ENCODE results near the gene TFCP2. TPM values are rescaled to one million over a fixed set of nuclear protein-coding genes. Genes with fewer than 3 reads are reported as not detected.
"Not testable (repeated sequence)": the region's sequence is repeated elsewhere in the genome, so short reads cannot be mapped to it uniquely, and the experiment has no call there.

Gene TFCP2
- total RNA-seq, 1 donor from 2014 or later, result 14.1 TPM

DNA sequence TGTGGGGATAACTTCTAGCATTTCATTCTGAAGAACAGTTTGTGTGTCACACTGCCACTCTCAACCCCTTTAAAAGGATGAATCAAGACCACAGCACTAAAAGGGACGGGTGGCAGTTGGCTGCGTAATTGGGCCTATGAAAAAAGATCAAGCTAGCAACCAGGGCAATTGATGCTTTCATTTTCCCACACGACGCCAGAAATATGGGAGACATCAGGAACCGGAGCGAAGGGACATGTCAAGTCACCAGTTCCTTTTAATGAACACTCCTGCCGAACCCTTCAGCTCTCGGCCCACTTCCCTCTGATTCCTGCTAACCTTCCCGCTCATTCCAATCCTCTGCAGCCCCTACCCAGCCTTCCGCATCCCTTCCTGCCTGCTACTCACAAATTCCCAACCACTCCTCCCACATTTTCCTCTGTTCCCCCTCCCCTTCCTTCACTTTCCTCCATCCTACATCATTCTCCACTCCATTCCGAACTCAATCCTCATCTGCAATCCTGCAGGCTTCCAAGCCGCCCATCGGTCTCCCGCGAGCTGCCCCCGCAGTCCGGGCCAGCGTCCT is 90.3 kb downstream of the TFCP2 start:
- DNase-seq (ENCODE audit: low read depth in 2 of 2), result peak; percentile 58 to 67

DNA sequence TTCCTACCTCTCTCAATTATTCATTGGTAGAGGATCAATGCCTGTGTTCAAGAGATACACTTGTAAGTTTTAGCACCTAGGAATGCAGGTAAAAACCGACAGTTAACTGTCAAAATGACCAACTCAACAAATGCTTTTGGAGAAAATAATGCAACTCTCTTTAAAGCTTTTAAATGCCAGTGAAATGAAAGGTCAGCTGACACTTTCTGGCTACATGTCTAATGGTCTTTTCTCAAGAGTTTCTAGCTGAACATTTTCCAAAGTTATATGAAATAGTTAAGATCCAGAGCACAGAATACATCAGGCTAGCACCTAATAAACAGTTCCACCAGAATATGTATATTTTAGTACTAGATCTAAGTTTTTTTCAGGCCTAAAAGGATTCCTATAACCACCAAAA is 91.5 kb downstream of the TFCP2 start:
- no peak for DNase-seq (ENCODE audit: low read depth in 2 of 2)

DNA sequence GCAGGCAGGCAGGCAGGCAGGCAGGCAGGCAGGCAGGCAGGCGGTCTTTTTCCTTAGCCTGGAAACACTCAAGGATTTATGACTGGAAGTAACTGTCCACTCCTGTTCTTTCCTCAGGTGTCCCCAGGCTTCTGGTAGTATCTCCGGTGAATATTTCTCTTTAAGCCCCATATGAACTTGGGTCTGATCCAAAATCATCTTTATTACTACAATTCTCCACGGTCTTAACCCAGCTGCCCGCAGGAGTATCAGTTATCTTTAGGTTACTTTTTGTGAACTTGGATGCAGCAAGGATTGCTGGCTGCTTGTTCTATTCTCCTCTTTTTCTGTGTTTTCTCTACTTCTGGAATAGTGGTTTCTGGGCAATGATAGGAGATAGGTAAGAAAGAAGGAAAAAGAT is 92.8 kb downstream of the TFCP2 start:
- DNase-seq (ENCODE audit: low read depth in 2 of 2), result no peak

DNA sequence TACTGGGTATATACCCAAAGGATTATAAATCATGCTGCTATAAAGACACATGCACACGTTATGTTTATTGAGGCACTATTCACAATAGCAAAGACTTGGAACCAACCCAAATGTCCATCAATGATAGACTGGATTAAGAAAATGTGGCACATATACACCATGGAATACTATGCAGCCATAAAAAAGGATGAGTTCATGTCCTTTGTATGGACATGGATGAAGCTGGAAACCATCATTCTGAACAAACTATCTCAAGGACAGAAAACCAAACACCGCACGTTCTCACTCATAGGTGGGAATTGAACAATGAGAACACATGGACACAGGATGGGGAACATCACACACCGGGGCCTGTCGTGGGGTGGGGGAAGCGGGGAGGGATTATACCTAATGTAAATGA is 94.1 kb downstream of the TFCP2 start:
- DNase-seq (ENCODE audit: low read depth in 2 of 2), result not testable (repeated sequence)

DNA sequence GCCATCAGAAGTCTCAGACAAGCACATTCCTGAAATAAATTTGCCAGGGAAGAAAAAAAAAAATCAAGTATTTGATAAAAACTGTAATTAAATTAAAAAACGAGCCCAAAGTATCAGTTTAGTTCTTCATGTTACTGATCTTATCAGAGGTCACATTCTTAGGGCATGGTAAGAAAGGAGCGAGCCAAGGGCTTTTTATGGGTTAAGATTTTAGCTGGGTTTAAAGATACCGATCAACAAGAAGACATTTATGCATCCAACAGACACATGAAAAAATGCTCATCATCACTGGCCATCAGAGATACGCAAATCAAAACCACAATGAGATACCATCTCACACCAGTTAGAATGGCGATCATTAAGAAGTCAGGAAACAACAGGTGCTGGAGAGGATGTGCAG is 94.6 kb downstream of the TFCP2 start:
- DNase-seq (ENCODE audit: low read depth in 2 of 2), result not testable (repeated sequence)

DNA sequence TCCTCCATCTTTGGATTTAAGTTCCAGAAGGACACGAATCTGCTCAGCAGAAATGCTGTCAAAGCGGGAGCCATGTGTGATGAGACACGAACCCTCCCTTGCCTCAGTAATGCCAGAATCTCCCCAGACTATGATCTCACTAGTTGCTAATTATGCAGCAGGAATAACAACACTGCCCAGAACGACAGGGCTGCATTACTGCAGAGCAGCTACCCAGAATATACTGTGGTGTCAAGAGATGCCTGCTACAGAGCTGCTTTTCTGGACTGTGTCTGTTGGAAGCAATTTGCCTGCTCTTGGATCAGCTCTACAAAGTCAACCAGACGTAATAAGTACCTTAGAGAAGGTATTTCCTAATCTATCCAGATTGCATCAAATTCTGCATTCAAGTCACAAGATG is 95.0 kb downstream of the TFCP2 start:
- peak in 1 of 2 donors; percentile 26 for DNase-seq (ENCODE audit: low read depth in 2 of 2)

DNA sequence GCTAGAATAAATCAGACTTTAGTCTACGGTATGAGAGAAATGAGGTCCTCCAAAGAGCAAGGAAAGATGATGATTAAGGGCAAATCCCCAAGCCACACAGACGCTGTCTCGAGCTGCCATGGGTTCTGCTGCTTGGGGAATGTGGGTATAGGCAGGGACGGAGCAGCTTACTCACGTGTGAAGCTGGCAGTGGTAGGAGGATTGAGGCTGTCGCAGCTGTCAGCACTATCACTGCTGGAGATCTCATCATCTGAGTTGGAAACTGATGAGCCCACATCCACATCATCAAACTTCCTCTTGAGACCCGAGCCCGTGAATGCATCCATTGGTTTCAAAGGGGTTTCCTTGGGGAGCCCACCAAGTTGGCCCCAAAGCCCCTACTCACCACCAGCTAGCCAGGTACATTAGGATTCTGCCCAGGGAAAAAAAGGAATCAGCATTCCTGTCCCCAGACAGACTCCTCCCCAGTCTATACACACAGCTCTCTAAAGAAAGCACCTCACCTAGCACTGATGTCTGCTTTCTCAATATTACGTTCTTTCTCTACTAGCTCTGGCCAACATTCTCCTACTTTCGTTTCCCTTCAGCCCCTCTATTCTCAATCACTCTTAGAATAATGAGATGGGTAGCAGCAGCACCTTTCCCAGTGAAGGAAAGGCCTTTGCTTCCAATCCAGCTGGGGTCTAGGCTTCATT is 96.6 kb downstream of the TFCP2 start:
- no peak for DNase-seq (ENCODE audit: low read depth in 2 of 2)

DNA sequence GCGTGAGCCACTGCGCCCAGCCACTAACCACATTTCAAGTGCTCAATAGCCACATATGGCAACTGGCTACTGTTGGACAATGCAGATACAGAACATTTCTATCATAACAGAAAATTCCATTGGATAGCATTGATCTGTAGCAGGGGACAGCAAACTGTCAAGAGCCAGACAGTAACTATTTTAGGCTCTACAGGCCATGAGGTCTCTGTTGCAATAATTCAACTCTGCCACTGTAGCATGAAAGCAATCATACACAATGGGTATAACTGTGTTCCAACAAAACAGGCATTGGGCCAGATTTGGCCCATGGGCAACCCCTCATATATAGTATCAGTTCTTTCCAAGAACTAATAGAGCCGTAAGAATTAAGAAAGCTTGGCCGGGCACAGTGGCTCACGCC is 97.5 kb downstream of the TFCP2 start:
- no peak for DNase-seq (ENCODE audit: low read depth in 2 of 2)

DNA sequence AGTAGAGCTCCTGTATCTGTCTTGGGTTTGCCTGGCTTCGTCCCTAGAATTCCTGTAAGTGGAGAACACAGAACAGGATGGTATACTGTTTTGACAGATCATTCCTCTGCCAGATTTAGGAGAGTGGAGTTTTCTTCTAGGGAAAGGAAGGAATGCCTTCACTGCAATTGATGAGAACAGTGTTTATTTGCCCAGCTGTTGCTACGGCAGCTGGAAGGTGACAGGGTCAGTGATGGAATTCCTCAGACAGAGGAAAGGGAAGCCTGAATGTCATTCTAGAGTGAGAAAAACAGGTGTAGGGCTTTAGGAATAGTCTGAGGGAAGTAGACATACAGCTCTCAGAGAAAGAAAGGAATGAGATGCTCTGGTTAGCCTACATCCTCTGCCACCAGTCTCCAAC is 101.3 kb downstream of the TFCP2 start:
- peak; percentile 44 to 60 for DNase-seq (ENCODE audit: low read depth in 2 of 2)

DNA sequence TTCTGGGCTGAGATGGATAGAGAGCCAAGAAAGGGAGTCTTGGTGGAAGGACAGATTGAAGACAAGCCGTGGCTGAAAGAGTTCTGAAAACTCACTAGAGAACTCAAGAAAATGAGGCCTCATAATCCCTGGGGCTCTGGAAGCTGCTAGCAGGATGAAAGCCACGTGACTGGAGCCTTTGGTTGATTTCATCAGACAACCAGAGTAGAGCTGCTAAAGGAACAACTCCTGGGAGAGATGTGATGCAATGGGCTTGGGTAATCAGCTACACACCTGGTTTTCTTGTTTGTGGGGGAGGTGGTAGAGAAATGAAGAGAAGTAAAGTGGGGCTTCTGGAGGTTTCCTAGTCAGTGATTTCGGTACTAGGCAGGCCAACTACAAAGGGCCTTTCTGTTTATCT is 102.9 kb downstream of the TFCP2 start:
- no peak for DNase-seq (ENCODE audit: low read depth in 2 of 2)

DNA sequence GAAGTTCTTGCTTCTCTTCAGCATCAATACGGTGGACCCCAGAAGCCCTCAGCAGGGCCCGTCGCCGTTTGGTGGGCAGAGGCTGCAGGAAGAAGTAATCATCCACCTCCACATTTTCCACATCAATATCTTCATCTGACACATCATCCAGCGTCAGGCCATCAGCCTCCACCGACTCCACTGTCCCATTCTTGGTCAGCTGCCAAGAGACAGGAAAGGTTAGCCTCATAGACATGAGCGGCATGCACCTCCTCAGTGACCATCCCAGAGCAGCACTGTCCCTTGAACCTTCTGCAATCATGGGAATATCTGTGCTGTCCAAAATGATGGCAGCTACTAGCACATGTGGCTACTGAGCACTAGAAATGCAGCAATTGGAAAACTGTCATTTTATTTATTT is 105.2 kb downstream of the TFCP2 start:
- DNase-seq (ENCODE audit: low read depth in 2 of 2), result no peak

DNA sequence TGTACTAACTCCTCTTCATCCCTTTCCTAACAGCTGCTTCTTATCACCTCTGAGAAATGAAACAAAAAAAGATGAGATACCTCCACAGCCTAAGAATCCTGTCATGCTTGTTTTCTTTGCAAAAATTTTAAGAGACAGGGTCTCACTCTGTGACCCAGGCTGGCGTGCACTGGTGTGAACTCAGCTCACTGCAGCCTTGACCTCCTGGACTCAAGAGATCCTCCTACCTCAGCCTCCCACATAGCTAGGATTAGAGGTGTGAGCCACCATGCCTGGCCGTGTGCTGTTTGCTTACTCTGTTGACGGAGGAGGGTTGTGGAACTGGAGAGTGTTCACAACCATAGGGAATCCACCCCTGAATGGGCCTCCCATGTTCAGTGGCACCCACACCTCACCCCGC is 105.7 kb downstream of the TFCP2 start:
- no peak for DNase-seq (ENCODE audit: low read depth in 2 of 2)

DNA sequence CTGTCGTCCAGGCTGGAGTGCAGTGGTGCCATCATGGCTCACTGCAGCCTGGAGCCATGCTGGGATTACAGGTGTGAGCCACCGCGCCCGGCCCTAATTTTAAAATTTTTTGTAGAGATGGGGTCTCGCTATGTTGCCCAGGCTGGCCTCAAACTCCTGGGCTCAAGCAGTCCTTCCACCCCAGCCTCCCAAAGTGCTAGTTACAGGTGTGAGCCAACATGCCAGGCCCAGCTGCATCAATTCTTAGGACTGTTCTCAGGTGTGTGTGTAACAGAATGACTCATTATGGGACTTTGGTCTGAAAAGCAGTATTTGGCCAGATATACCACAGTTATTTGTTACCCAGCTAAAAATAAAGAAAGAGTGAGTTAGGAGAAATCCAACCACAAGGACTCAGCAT is 107.4 kb downstream of the TFCP2 start:
- no peak for DNase-seq (ENCODE audit: low read depth in 2 of 2)

DNA sequence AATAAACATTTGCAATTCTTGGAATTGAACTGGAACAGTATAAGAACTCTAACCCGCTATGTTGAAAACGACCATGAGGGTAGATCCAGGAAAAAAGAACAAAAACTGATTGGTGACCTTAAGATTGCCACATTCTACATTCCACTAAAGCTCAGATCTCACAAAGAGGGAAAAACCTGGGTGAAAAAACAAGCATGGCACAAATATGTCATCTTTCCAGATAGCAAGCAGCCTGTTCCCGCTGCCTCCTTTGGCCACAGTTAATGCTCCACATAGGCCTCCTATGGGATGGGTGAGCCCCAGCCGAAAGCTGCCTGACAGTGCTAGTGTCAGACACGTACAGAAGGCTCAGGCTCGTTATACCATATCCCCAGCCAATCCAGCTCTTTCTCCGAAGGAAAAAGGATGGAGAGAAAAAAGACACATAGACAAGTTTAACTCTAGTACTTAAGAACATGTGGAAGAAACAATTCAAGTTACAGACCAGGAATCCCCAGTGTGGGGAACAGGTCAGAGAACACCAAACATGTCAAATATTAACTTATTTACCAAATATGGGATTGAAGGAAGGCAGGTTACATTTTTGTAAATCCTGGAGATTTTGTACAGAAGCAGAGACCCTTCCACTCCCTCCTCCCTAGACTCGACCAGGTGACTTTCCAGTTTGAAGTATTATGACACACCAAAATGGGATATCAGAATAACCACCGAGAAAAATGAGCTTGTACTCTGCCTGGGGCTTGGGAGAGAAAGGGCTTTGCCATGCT is 110.1 kb downstream of the TFCP2 start:
- no peak for DNase-seq (ENCODE audit: low read depth in 2 of 2)

DNA sequence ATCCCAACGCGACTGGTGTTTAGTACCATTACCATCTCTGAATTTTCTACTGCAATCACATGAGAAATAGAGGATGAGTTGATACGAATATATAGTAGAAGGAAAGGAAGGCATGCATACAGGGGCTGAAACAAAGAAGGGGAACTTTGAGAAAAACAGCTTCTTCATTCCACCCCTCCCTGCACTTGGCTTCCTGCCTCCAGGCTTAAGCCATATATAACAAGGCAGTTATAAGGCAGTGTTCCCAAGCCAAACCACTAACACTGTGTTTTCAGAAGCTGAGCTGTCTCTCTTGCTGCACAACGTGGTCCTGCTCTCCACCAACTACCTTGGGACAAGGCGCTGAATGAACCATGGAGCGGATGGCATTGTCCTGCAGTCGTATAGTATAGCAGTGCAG is 113.8 kb downstream of the TFCP2 start:
- DNase-seq (ENCODE audit: low read depth in 2 of 2), result no peak

DNA sequence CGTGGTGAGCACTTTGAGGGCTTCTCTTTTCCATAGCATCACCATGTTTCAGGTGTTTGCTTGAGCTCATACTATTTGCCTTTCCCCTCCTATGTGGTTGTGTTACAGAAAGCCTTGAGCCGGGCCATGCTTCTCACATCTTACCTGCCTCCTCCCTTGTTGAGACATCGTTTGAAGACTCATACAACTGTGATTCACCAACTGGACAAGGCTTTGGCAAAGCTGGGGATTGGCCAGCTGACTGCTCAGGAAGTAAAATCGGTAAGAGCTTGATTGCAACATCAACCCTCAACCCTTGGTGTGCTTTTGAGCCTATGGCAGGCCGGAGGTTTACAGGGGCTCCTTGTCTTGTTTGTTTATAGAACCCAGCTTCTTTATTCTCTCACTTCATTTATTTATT is 116.7 kb downstream of the TFCP2 start:
- peak in 1 of 2 donors; percentile 36 for DNase-seq (ENCODE audit: low read depth in 2 of 2)

DNA sequence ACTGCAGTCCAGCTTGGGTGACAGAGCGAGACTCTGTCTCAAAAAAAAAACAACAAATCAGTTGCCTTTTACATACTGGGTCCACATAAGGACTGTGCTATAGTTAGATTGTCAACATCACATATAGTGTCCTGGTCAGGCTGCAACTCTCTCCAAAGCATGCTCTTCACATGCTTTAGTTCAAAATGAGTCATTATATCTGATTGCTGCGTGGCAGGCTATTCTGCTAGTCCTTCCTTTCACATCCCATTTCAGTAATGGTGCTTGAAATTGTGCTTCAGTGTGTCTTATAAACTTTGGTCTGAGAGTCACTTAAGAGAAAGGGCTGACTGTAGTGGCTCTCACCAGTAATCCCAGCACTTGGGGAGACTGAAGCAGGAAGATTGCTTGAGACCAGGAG is 117.9 kb downstream of the TFCP2 start:
- no peak for DNase-seq (ENCODE audit: low read depth in 2 of 2)

DNA sequence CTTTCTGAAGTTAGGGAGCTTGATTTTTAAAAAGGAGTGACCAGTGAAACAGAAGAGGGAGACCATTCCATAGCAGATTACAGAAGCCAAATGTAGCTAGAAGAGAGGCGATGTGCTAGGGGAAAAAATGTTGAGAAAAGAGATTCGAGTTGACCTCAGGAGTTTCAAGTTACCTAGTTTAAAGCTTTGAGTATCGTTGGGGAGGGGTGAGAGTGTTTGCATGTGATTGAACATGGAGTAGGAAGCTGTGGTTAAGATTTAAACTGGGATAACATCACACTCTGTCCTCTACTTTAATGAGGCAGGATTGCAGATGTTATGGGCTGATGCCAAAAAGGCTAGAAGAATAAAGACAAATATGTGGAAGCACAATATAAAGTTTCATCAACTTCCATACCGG is 121.1 kb downstream of the TFCP2 start:
- no peak for DNase-seq (ENCODE audit: low read depth in 2 of 2)

DNA sequence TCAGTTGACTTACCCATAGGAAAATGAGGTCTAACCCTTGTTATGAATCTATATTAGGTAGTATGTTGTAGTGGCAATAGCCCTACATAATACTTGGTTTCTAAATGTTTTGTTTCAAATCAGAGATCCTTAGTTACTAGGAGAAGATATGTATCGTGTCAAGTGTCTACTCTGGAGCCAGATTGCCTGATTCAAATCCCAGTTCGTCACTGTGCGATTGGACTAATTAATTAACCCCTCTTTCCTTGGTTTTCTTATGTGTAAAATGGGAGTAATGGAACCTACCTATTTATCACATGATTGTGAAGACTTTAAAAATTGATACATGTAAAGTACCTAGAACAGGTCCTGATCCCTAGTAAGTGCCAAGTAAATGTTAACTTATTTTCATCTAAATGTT is 123.4 kb downstream of the TFCP2 start:
- DNase-seq (ENCODE audit: low read depth in 2 of 2), result no peak

DNA sequence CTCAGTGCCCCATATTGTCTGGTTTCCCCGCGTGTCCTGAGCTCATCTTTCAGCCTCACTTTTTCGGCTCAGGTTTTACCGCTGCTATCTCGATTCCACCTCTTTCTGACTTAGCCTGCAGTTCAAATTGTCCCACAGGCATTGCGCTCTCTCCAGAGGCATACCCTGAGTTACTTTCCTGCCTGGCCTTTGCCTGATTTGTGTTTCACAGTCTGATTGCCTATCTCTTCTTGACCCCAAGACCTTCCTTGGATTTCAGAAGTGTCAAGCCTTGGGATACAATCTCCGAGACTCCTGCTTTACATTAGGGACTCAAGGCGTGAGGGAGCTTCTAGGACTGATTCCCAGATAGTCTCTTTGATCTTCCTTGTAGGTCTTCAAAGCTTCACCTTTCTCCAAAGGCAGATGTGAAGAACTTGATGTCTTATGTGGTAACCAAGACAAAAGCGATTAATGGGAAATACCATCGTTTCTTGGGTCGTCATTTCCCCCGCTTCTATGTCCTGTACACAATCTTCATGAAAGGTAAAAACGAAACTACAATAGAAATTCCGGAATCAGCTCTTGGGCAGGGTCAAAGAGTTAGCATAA is 124.2 kb downstream of the TFCP2 start:
- peak; percentile 4 to 69 for DNase-seq (ENCODE audit: low read depth in 2 of 2)

DNA sequence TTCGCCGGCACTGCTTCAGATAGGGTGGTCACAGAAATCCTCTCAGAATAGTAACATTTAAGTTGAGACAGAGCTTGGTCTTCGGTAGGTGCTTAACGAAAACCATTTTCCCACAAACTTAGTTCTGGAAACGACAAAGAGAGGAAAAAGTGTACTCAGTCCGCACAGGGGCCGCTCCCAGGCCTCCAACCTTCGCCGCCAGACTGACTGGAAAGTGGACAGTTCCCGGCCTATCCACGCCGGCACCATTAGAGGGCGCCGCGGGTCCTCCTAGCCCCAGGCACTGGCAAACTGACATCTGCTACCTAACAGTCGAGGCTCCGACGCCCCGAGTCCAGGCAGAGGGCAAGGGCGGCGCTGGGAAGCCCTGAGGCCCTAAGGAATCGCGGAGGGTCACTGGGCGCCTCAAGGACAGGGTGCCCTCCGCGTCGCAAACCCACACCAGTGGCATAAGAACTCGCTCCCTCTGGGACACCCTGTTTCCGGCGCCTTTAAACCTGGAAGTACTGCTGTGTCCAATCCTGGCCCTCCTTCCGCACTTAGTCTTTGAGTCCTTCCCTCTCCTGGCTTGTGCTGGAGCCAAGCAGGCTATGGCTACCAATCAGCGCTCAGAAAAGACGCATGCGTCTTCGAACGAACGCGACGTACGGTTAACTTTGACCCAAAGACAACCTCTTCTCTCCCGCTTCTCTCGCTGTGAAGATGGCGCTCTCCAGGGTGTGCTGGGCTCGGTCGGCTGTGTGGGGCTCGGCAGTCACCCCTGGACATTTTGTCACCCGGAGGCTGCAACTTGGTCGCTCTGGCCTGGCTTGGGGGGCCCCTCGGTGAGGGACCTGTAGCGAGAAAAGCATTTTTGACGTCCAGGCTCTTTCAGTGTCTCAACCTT is 125.0 kb downstream of the TFCP2 start, which contains the start of gene LETMD1:
TSS of gene LETMD1 (plus strand) at position 673 of the 886 bp plus-strand sequence. CDS start at position 703, 30 bp downstream.
- peak; percentile 97 to 100 for DNase-seq (ENCODE audit: low read depth in 2 of 2)

All from lung microvascular endothelial cell (primary cell).